HG03108 (cell line): ENCODE measurements around the gene UNCX.

Experiments used
- ATAC-seq: cut with Tn5 transposase; IDR thresholded peaks from one replicate; pipeline ENCODE4 v1.9.1; 2021; ENCODE audit warnings: moderate library complexity; ENCODE audit not compliant: unreplicated experiment

The UNCX gene

DNA sequence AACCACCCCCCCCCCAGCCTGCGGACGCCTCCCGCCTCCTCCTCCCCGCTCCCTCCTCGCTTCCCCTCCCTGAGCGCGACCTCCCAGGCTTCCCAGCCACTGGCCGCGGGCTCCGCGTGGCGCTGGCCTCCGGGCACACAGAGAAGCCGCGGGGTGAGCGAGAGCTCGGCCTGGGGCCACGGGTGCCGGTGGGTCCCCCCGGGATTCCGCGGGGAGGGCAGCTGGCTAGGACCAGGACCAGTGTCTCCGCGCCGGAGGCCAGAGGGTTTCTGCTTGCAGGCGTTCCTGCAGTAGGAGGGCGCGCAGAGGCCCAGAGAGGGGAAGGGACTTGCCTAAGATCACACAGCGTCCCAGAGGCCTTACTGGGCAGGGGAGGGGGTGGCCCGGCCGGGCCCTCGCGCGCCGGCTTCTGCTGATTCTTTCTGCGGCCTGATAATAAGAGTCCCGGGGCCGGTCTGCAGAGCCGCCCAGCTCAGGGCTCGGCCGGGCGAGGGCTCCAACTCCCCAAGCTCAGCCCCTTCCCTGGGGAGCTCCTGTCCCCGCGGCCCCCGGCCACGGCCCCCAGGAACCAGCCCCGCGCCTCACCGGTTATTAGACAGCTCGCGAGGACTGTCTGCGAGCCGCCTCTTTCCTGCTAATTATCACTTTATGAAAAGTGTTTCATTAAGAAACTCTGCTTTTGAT lies 10.1 kb downstream of the UNCX start:
- ATAC-seq: no peak

DNA sequence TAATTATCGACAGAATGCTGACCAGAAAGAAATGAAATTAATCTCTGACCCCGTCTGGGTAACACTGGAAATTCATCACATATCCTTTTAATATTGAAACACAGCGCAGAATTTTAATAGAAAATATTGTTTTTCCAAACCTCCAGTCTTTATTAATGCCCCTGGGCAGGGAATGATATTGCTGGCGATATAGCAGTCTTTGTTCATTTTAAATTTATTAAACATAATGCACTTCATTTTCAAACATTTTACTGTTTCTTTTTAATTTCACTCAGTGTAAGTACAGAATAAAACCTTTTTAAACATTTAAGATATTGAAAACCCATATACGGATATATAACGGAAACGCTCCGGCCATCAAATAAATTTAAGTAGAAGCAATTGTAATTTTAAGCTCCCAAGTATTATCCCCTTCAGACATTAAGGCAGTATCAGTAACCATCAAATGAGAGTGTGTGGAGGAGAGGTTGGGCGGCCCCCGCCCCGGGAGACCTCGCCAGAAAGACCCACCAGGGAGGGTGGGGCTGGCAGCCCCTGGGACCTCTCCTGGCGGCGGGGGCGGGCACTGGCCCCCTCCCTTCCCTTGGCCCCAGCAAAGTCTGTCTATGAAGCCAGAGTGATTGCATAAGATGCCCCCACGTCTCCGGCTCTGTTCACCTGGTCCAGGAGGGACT lies 10.8 kb downstream of the UNCX start:
- no peak for ATAC-seq

DNA sequence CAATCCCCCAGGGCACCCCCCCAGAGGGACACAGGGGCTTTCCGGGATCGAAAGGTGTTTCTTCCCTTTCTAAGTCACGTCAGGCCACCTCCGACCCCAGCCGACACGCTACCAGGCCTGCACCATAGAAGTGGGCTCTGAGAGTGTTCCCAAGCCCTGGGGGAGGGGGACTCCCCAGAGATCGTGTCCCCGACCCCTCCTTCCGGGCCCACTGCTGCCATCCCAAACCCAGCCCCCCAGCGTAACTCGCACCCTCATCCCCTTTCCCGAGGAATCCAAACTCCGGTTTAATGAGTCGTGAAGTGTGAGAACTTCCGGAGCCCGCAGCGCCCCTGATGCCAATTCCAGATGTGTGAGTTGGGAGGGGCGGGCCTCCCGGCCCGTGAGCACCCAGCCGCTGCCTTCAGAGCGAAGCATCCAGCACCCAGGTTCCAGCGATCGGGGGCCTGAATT lies 11.3 kb downstream of the UNCX start:
- ATAC-seq: no peak

GRCh38 chr7:1244700-1245523 lies 12.2 kb downstream of the UNCX start:
- no peak for ATAC-seq

DNA sequence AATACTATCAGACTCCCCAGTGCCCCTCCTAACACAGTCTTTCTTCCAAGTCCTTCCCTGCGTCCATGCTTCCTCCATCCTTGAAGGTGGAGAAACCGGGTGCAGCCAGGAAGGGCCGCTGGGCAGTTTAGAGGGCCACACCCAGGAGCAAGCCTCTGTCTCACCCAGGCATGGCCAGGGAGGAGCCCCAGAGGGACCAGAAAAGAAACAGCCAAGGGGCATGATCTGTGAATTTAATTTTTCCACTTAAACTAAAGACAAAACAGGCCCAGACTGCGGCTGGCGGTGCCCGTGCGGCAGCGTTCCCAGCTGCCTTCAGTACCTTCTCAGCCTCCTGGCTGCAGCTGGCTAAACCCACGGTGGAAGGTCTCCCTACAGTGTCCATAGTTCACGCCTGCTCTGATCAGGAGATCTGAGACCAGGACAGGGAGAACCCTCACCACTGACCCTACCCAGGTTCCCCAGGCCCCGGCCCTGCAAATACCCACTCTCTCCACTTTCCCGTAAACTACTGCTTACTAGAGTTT lies 12.9 kb downstream of the UNCX start:
- ATAC-seq: no peak

GRCh38 chr7:1246160-1246870 lies 13.6 kb downstream of the UNCX start:
- ATAC-seq: no peak

DNA sequence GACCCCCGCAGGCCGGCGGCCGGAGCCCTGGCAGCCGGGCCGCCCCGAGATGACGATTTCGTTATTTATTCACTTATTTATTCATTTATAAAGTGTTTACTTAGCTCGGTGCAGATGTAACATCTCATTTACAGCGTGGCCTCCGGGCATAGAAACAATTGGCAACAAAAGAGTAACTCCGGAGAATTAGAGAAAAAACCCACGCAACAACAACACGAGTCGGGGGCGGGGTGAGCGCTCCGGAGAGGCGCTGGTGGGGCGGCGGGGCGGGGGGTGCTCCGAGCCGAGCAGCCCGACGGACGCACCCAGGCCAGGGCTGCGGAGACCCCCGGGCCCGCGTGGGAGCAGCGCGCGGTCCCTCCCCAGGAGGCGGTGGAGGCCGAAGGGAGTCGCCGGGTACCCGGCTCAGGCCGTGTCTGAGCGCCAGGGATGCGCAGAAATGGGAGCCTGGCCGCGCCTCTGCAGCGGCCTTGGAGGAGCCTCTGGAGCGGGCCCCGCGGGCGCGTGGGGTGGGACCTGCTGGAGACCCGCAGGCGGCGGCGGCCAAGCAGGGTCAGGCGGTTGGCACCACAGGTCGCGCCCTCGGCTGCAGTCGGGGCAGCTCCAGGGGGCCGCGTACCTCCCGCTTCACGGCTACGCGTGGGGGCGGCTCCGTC lies 14.3 kb downstream of the UNCX start:
- no peak for ATAC-seq

DNA sequence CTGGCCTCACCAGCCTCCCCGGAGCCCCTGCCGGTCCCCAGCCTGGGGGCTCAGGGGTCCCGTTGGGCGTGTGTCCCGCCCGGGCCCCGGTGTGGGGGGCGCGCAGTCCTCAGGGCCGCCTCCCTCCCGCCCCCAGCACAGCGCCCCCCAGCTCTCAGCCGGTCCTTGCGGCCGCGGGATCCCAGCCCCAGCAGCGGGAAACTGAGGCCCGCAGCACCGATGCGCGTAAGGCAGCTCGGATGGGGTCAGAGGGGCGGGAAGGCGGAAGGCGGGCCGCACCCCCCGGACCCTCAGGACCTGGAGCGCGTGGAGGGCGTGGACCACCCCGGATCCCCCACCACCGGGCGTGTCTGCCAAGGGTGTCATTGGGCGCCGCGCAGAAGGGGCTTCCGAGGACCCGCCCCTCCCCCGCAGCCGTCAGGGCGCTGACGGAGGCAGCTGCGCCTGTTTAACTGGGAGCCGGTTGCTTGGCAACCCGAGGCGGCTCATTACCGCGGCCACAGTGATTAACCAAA lies 14.9 kb downstream of the UNCX start:
- no peak for ATAC-seq

GRCh38 chr7:1248143-1248915 lies 15.7 kb downstream of the UNCX start:
- ATAC-seq: no peak

- no peak for ATAC-seq
These were observed 16.4 kb downstream of the UNCX start for GRCh38 chr7:1248916-1249581.

- ATAC-seq: no peak
These were observed 17.1 kb downstream of the UNCX start for GRCh38 chr7:1249731-1250130.

DNA sequence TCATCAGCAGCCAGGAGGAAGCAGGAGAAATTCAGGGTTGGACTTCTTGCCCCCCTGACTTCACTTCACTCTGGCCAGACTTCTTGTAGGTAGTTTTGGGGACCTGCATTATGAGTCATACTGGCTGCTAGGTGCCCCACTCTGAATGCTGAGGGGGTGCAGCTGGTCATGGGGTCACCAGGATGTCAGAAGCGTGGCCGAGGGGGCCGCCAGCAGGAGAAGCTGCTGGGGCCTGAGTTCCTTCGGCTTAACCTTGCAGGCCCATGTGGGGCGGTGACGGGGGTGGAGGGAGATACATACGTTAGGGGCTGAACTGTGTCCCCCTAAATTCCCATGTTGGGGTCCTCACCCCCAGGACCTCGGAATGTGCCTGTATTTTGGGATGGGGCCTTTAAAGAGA lies 18.2 kb downstream of the UNCX start:
- ATAC-seq: no peak

GRCh38 chr7:1251796-1252539 lies 19.3 kb downstream of the UNCX start:
- ATAC-seq: no peak

GRCh38 chr7:1252540-1253090 lies 19.9 kb downstream of the UNCX start:
- no peak for ATAC-seq

DNA sequence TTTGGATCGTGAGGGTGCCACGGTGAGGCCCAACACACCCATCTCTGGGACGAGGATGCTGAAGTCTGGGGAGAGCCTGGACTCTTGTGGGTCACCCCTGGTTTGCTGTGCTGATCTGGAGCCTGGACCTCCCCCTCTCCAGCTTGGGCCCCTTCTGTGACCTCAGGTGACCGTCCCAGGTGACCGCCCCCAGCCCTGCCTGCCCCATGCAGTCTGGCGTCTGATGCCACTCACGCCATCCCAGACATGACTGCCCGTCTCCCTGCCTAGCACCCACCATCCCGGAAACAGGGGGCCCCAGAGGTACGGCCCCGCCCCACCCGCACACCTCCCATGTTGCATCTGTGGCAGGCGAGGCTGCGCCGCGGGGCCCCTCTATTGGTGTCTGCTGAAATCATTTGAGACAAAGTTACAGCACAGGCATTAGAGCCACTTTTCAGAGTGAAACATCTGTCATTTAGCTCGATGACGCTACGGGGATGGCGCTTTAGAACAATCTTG lies 21.1 kb downstream of the UNCX start:
- no peak for ATAC-seq

DNA sequence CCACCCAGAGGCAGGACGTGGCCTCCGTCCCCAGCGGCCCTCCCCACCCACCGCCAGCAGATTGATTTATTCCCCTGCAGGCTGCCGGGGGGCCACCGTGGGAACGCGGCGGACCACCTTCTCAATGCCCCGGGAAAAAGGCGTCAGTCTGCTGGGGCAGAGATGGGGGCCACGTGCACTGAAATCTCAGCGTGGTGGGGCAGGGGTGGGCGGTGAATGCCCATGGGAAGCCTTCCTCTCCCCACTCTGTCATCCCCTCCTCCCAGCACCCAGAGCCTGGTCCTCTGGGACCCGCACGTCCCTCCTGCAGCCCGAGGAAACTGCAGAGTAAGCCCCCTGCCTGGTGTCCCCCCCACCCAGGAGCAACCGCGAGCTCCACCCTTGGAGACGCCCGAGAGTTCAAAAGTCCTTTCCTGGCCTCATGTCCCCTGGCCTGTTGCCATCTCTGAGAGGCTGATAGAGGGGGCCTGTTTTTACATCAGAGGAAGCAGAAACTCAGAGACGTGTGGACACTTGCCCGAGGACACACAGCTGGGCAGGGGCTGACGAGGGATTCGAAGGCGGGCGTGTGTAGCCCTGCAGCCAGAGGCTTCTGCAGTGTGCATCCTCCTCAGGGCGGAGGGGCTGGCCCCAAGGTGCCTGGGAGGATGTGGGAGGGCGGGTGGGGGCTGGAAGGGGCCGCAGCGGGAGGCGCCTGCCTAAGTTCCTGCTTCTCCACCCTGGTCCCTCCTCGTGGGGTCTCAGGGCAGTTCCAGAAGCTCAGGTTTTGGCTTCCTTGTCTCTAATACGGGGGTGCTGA lies 21.8 kb downstream of the UNCX start:
- no peak for ATAC-seq
